ENCODE measurements around the gene GNAI3. TPM values are rescaled to one million over a fixed set of nuclear protein-coding genes. Genes with fewer than 3 reads are reported as not detected.

GNAI3 gene
- total and polyA plus RNA-seq, 2 of the 8 experiments (the other 6 are each of a cell fraction or from before 2014, with no cell fraction given), result 4.0 to 9.8 TPM

DNA sequence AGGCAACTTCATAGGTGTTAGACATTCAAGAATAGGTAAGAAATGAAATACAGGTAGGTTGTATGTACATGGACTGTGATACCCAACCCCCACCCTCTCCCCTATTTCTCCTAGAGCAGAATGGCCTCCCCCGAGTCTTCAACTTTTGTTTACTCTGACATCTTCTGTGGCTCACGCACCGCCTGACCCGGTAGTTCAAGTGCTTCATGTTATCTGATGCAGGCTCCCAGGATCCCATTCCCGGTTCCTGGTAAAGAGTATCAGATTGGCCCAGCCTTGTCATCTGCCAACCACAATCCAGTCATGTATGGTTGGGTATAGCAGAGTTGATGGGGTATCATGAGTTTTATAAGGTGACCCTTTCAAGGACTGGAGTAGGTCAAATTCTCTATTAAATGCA lies 9.1 kb downstream of the GNAI3 start (continued):
- TF ChIP-seq, protein P1, sequence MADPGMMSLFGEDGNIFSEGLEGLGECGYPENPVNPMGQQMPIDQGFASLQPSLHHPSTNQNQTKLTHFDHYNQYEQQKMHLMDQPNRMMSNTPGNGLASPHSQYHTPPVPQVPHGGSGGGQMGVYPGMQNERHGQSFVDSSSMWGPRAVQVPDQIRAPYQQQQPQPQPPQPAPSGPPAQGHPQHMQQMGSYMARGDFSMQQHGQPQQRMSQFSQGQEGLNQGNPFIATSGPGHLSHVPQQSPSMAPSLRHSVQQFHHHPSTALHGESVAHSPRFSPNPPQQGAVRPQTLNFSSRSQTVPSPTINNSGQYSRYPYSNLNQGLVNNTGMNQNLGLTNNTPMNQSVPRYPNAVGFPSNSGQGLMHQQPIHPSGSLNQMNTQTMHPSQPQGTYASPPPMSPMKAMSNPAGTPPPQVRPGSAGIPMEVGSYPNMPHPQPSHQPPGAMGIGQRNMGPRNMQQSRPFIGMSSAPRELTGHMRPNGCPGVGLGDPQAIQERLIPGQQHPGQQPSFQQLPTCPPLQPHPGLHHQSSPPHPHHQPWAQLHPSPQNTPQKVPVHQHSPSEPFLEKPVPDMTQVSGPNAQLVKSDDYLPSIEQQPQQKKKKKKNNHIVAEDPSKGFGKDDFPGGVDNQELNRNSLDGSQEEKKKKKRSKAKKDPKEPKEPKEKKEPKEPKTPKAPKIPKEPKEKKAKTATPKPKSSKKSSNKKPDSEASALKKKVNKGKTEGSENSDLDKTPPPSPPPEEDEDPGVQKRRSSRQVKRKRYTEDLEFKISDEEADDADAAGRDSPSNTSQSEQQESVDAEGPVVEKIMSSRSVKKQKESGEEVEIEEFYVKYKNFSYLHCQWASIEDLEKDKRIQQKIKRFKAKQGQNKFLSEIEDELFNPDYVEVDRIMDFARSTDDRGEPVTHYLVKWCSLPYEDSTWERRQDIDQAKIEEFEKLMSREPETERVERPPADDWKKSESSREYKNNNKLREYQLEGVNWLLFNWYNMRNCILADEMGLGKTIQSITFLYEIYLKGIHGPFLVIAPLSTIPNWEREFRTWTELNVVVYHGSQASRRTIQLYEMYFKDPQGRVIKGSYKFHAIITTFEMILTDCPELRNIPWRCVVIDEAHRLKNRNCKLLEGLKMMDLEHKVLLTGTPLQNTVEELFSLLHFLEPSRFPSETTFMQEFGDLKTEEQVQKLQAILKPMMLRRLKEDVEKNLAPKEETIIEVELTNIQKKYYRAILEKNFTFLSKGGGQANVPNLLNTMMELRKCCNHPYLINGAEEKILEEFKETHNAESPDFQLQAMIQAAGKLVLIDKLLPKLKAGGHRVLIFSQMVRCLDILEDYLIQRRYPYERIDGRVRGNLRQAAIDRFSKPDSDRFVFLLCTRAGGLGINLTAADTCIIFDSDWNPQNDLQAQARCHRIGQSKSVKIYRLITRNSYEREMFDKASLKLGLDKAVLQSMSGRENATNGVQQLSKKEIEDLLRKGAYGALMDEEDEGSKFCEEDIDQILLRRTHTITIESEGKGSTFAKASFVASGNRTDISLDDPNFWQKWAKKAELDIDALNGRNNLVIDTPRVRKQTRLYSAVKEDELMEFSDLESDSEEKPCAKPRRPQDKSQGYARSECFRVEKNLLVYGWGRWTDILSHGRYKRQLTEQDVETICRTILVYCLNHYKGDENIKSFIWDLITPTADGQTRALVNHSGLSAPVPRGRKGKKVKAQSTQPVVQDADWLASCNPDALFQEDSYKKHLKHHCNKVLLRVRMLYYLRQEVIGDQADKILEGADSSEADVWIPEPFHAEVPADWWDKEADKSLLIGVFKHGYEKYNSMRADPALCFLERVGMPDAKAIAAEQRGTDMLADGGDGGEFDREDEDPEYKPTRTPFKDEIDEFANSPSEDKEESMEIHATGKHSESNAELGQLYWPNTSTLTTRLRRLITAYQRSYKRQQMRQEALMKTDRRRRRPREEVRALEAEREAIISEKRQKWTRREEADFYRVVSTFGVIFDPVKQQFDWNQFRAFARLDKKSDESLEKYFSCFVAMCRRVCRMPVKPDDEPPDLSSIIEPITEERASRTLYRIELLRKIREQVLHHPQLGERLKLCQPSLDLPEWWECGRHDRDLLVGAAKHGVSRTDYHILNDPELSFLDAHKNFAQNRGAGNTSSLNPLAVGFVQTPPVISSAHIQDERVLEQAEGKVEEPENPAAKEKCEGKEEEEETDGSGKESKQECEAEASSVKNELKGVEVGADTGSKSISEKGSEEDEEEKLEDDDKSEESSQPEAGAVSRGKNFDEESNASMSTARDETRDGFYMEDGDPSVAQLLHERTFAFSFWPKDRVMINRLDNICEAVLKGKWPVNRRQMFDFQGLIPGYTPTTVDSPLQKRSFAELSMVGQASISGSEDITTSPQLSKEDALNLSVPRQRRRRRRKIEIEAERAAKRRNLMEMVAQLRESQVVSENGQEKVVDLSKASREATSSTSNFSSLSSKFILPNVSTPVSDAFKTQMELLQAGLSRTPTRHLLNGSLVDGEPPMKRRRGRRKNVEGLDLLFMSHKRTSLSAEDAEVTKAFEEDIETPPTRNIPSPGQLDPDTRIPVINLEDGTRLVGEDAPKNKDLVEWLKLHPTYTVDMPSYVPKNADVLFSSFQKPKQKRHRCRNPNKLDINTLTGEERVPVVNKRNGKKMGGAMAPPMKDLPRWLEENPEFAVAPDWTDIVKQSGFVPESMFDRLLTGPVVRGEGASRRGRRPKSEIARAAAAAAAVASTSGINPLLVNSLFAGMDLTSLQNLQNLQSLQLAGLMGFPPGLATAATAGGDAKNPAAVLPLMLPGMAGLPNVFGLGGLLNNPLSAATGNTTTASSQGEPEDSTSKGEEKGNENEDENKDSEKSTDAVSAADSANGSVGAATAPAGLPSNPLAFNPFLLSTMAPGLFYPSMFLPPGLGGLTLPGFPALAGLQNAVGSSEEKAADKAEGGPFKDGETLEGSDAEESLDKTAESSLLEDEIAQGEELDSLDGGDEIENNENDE (IDR thresholded peaks at IDR 0.05; ENCODE audit: insufficient replicate concordance, low read length), result no peak

Data from H1 (cell line).